B cell (primary cell): ENCODE data around the gene INSIG2. TPM values are rescaled to one million over a fixed set of nuclear protein-coding genes. Genes with fewer than 3 reads are reported as not detected.

Experiments used
- ATAC-seq: fragments of 200-7000 bp; cut with Tn5 transposase; one replicate; pipeline ENCODE4 v1.10.0; 2021; ENCODE audit warnings: low read depth, mild to moderate bottlenecking, moderate number of reproducible peaks, moderate library complexity
- CTCF ChIA-PET: fragments of 350-600 bp; sonication (Branson Sonifier 250); formaldehyde crosslinking; loops from one replicate; lab custom pipeline; 2021; ENCODE audit warnings: antibody characterized with exemption, inconsistent platforms; lab: Charles Lee
- POLR2A ChIA-PET: fragments of 350-600 bp; sonication (Branson Sonifier 250); formaldehyde crosslinking; loops from one replicate; lab custom pipeline; 2021; ENCODE audit warnings: antibody characterized with exemption; lab: Charles Lee
- DNase-seq: peaks from one replicate; pipeline ENCODE4 v3.0.0; 2013
- H2AFZ ChIP-seq: 2 replicates; pipeline ENCODE4 v1.6.1; 2012; ENCODE audit warnings: mild to moderate bottlenecking, low read depth, low read length; ENCODE audit not compliant: insufficient read depth, poor library complexity, severe bottlenecking
- H3K27ac ChIP-seq, 2 donors: 1 replicate in 1 of 2; 2 replicates in 1 of 2; pipeline ENCODE4 v1.5.1; 2012 to 2013; ENCODE audit warnings: low read length in 2 of 2, mild to moderate bottlenecking in 2 of 2, moderate library complexity in 1 of 2
- H3K27me3 ChIP-seq, 4 experiments: fragments of 200-600 bp in 1 of 4; sonication (generic) in 1 of 4; replicated peaks in 1 of 4; 1 replicate in 2 of 4; 2 replicates in 2 of 4; pipeline versions ENCODE4 v1.6.1 to v1.7.0; 2013 to 2016; ENCODE audit warnings: low read length in 3 of 4, mild to moderate bottlenecking in 2 of 4, mixed read lengths in 1 of 4, moderate library complexity in 1 of 4; ENCODE audit not compliant: insufficient read depth in 4 of 4, control insufficient read depth in 3 of 4; ENCODE audit errors: control extremely low read depth in 1 of 4
- H3K36me3 ChIP-seq, 2 experiments: replicated peaks in 1 of 2; 1 replicate in 1 of 2; 2 replicates in 1 of 2; pipeline versions ENCODE4 v1.6.1 to v1.7.1; 2013; ENCODE audit warnings: low read length in 1 of 2; ENCODE audit not compliant: insufficient read depth in 2 of 2, control insufficient read depth in 1 of 2; ENCODE audit errors: control extremely low read depth in 1 of 2, extremely low read depth in 1 of 2
- H3K4me1 ChIP-seq, 2 donors: fragments of 200-600 bp in 1 of 2; sonication (generic) in 1 of 2; 1 replicate in 1 of 2; 2 replicates in 1 of 2; pipeline versions ENCODE4 v1.5.1 to v1.6.1; 2013 to 2017; ENCODE audit warnings: low read length in 2 of 2; ENCODE audit not compliant: control insufficient read depth in 2 of 2, insufficient read depth in 2 of 2
- H3K4me2 ChIP-seq: replicated peaks from 2 replicates; pipeline ENCODE3; 2012; ENCODE audit warnings: mild to moderate bottlenecking, low read depth, low read length; ENCODE audit not compliant: poor library complexity, severe bottlenecking
- H3K4me3 ChIP-seq, 5 experiments: fragments of 200-600 bp in 1 of 5; sonication (generic) in 1 of 5; 1 replicate in 3 of 5; 2 replicates in 2 of 5; pipeline versions ENCODE4 v1.5.1 to v1.7.0; 2011 to 2016; ENCODE audit warnings: low read length in 4 of 5, mild to moderate bottlenecking in 4 of 5, low read depth in 2 of 5, control low read depth in 1 of 5, moderate library complexity in 1 of 5; ENCODE audit not compliant: insufficient read depth in 1 of 5; ENCODE audit errors: control extremely low read depth in 1 of 5, extremely low read depth in 1 of 5
- H3K79me2 ChIP-seq: fragments of 200-600 bp; sonication (generic); one replicate; pipeline ENCODE4 v1.6.0; 2016; ENCODE audit warnings: low read length; ENCODE audit not compliant: control insufficient read depth, insufficient read depth
- H3K9ac ChIP-seq: fragments of 200-600 bp; sonication (generic); 2 replicates; pipeline ENCODE4 v1.6.1; 2017; ENCODE audit warnings: mild to moderate bottlenecking, low read length, moderate library complexity
- H3K9me3 ChIP-seq, 3 donors: one replicate each; pipeline versions ENCODE4 v1.6.1 to v1.7.1; 2013; ENCODE audit warnings: low read length in 2 of 3; ENCODE audit not compliant: control insufficient read depth in 2 of 3, insufficient read depth in 1 of 3; ENCODE audit errors: control extremely low read depth in 1 of 3
- H4K20me1 ChIP-seq: 2 replicates; pipeline ENCODE4 v1.6.0; 2012; ENCODE audit warnings: mild to moderate bottlenecking, low read length; ENCODE audit not compliant: insufficient read depth, control insufficient read depth, poor library complexity, severe bottlenecking
- H3K27ac Mint-ChIP-seq: one replicate; pipeline ENCODE4 v1.8.0; 2021; ENCODE audit warnings: mixed read lengths
- H3K27me3 Mint-ChIP-seq: one replicate; pipeline ENCODE4 v1.8.0; 2021; ENCODE audit warnings: mixed read lengths
- H3K4me1 Mint-ChIP-seq: one replicate; pipeline ENCODE4 v1.8.0; 2021; ENCODE audit warnings: mixed read lengths
- H3K4me3 Mint-ChIP-seq: one replicate; pipeline ENCODE4 v1.8.0; 2021; ENCODE audit warnings: mixed read lengths
- H3K9me3 Mint-ChIP-seq: one replicate; pipeline ENCODE4 v1.8.0; 2022; ENCODE audit warnings: mixed read lengths; ENCODE audit not compliant: insufficient read depth
- EZH2 ChIP-seq: IDR thresholded peaks from 2 replicates; pipeline ENCODE4 v1.6.1; 2012; ENCODE audit warnings: borderline replicate concordance, low read depth, mild to moderate bottlenecking, moderate library complexity, low read length; ENCODE audit not compliant: insufficient read depth, poor library complexity, severe bottlenecking
- WGBS: methylation state at CpG from one replicate; pipeline ENCODE4 v1.1.5; 2013; ENCODE audit warnings: missing lambda C conversion rate; ENCODE audit not compliant: insufficient coverage; 5-methylcytosine and 5-hydroxymethylcytosine counted together
- intact Hi-C: fragments of 100-400 bp; cut with micrococcal nuclease; formaldehyde crosslinking; loops from one replicate; pipeline ENCODE4 v1.10.0; 2022
- polyA plus RNA-seq: library from polyadenylated mRNA; depleted of rRNA; stranded (reverse); fragments of >200 nt; gene quantifications from 2 replicates; pipeline ENCODE4 v1.2.3, GENCODE V29; 2012
- total RNA-seq, 2 donors: library from RNA; stranded (reverse); fragments of 120-200 nt in 1 of 2; gene quantifications; 1 replicate in 1 of 2; 2 replicates in 1 of 2; pipeline versions ENCODE4 v1.2.3 to v1.2.4, GENCODE V29; 2013 to 2022
- TF ChIP-seq, protein P1 (sequence below): fragments of 200-600 bp; IDR thresholded peaks from one replicate; pipeline ENCODE4 v1.8.0; 2022; ENCODE audit warnings: antibody characterized with exemption, mild to moderate bottlenecking

Gene INSIG2
- total and polyA plus RNA-seq, 2 donors (not counting 1 experiment from before 2014, with no cell fraction given) = 14.2 to 29.5 TPM

DNA sequence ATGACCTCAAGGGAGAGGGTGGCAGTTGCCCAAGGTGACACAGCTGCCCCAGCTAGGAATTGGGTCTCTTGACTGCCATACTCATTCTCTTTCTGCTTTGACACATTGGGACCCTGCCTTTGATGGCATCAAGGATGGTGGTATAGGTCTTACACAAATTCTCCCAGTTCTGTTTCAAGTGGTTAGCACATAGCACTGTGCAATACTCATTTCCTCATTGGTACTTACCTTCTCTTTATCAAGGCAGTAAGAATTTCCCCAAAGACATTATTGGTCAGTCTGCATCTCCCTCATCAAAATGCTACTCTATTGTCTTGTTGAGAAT, 38.5 kb upstream of the INSIG2 start:
- no peaks in the 10 kb centered on the region for H3K36me3 ChIP-seq
- H4K20me1 ChIP-seq = no peaks in the 10 kb centered on the region
- ChIA-PET POLR2A (no interaction called here), CTCF (interaction anchor here (20.1 kb wide), 1 partner anchor 13 kb away, joined by 784 read pairs; no protein-coding TSS in a partner anchor)
- H3K4me3 Mint-ChIP-seq = no peak overlapping the region
- H3K27ac Mint-ChIP-seq = peak overlapping the region; percentile 2
- H3K79me2 ChIP-seq = no peaks in the 10 kb centered on the region
- H3K4me1 Mint-ChIP-seq = peaks cover 15% of the 10 kb centered on the region
- H3K27me3 Mint-ChIP-seq = peaks cover 4% of the 10 kb centered on the region
- no peak overlapping the region for H3K27ac ChIP-seq
- DNase-seq (peak; percentile 9), ATAC-seq (no peak)
- no peaks in the 10 kb centered on the region for H3K9me3 ChIP-seq
- intact Hi-C loops = loop anchor here (5.0 kb wide), 1 partner anchor 153 kb away; no protein-coding TSS in a partner anchor
- H3K4me2 ChIP-seq = no peak overlapping the region
- no peak overlapping the region for H3K4me3 ChIP-seq
- no peak overlapping the region for H3K9ac ChIP-seq
- H3K4me1 ChIP-seq = peaks cover 6 to 12% of the 10 kb centered on the region in 2 donors
- TF ChIP-seq EZH2 = no peak
- TF ChIP-seq, protein P1, sequence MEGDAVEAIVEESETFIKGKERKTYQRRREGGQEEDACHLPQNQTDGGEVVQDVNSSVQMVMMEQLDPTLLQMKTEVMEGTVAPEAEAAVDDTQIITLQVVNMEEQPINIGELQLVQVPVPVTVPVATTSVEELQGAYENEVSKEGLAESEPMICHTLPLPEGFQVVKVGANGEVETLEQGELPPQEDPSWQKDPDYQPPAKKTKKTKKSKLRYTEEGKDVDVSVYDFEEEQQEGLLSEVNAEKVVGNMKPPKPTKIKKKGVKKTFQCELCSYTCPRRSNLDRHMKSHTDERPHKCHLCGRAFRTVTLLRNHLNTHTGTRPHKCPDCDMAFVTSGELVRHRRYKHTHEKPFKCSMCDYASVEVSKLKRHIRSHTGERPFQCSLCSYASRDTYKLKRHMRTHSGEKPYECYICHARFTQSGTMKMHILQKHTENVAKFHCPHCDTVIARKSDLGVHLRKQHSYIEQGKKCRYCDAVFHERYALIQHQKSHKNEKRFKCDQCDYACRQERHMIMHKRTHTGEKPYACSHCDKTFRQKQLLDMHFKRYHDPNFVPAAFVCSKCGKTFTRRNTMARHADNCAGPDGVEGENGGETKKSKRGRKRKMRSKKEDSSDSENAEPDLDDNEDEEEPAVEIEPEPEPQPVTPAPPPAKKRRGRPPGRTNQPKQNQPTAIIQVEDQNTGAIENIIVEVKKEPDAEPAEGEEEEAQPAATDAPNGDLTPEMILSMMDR = no peak
- H3K9me3 Mint-ChIP-seq = no peaks in the 10 kb centered on the region
- peaks cover 0 to 9% (median 1%) of the 10 kb centered on the region in 4 experiments for H3K27me3 ChIP-seq
- H2AFZ ChIP-seq = no peak overlapping the region

DNA sequence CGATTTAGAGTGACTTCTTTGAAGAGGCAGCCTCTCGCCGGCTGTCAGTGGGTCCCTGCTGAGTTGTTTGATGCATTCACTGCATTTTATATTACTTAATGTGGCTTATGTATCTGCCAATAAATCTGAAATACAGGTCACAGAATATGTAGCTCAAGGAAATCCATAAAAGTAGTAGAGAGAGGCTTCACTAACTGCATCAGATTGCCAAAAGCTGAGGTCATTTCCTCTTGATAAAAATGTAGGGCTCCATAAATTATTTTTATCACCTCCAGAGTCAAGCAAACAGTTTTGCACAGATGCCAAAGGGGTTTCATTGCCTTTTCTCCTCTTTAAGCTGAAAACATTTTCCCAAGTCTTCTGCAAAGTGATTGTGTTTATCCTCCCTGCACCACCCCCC, 37.9 kb upstream of the INSIG2 start:
- DNase-seq = no peak
- Histone ChIP-seq H3K79me2 (no peaks in the 10 kb centered on the region), H3K36me3 (no peaks in the 10 kb centered on the region), H3K9ac (no peak overlapping the region), H4K20me1 (no peaks in the 10 kb centered on the region), H2AFZ (no peak overlapping the region), H3K4me2 (no peak overlapping the region), H3K27ac (no peak overlapping the region), H3K9me3 (no peaks in the 10 kb centered on the region), H3K4me3 (no peak overlapping the region), H3K27me3 (peaks cover 0 to 9% (median 1%) of the 10 kb centered on the region in 4 experiments), H3K4me1 (peaks cover 12 to 18% of the 10 kb centered on the region in 2 donors)
- Mint-ChIP-seq H3K9me3 (no peaks in the 10 kb centered on the region), H3K4me3 (no peak overlapping the region), H3K4me1 (peaks cover 21% of the 10 kb centered on the region), H3K27ac (no peak overlapping the region), H3K27me3 (peaks cover 4% of the 10 kb centered on the region)
- intact Hi-C loops = no loop called here
- POLR2A ChIA-PET = no interaction called here
- WGBS = 82% methylated on average over 2 of the region's 3 CpGs
- TF ChIP-seq, protein P1 = no peak
- TF ChIP-seq EZH2 = no peak
- CTCF ChIA-PET = interaction anchor here (0.9 to 24.7 kb wide), 7 partner anchors 5 to 173 kb away, joined by 3 to 784 read pairs (median 4); partner anchors contain the start of gene INSIG2
- ATAC-seq = no peak
